OCI-LY1 (cell line): ENCODE data around the gene NEURL4.

Source experiments
- H2AFZ ChIP-seq: fragments of 200-600 bp; sonication (generic), shearing (Covaris generic); 2 replicates; pipeline ENCODE4 v1.6.0; 2014; ENCODE audit warnings: antibody characterized with exemption, mild to moderate bottlenecking, low read length
- H3F3A ChIP-seq: fragments of 200-600 bp; sonication (generic), shearing (Covaris generic); 2 replicates; pipeline ENCODE4 v1.6.0; 2014; ENCODE audit warnings: mild to moderate bottlenecking, antibody characterized with exemption, low read length, moderate library complexity; ENCODE audit not compliant: insufficient read depth
- H3K27ac ChIP-seq: fragments of 200-600 bp; sonication (generic); 2 replicates; pipeline ENCODE4 v1.5.1; 2014; ENCODE audit warnings: low read length, mixed run types, mild to moderate bottlenecking, low read depth; ENCODE audit not compliant: poor library complexity, severe bottlenecking
- H3K27me3 ChIP-seq: fragments of 200-600 bp; sonication (generic); 2 replicates; pipeline ENCODE4 v1.6.0; 2014; ENCODE audit warnings: antibody characterized with exemption, mild to moderate bottlenecking, low read length, moderate library complexity; ENCODE audit not compliant: insufficient read depth
- H3K36me3 ChIP-seq: fragments of 200-600 bp; sonication (generic); 2 replicates; pipeline ENCODE4 v1.6.1; 2014; ENCODE audit warnings: mild to moderate bottlenecking, antibody characterized with exemption, low read length, moderate library complexity, mixed read lengths; ENCODE audit not compliant: insufficient read depth
- H3K4me1 ChIP-seq: fragments of 200-600 bp; sonication (generic); 2 replicates; pipeline ENCODE4 v1.5.1; 2014; ENCODE audit warnings: mild to moderate bottlenecking, low read length, moderate library complexity; ENCODE audit not compliant: insufficient read depth, severe bottlenecking
- H3K4me2 ChIP-seq: fragments of 200-600 bp; sonication (generic), shearing (Covaris generic); 2 replicates; pipeline ENCODE4 v1.6.1; 2014; ENCODE audit warnings: low read length
- H3K4me3 ChIP-seq: fragments of 200-600 bp; sonication (generic); 2 replicates; pipeline ENCODE4 v1.5.1; 2014; ENCODE audit warnings: low read length, low read depth, mild to moderate bottlenecking, mixed read lengths; ENCODE audit not compliant: poor library complexity, severe bottlenecking
- H3K79me2 ChIP-seq: fragments of 200-600 bp; shearing (Covaris generic); 2 replicates; pipeline ENCODE4 v1.6.1; 2016; ENCODE audit warnings: mixed run types, low read length, mixed read lengths; ENCODE audit not compliant: insufficient read depth
- H3K9ac ChIP-seq: fragments of 200-600 bp; sonication (generic), shearing (Covaris generic); 2 replicates; pipeline ENCODE4 v1.6.1; 2014; ENCODE audit warnings: mild to moderate bottlenecking, low read length, mixed read lengths
- H3K9me2 ChIP-seq: fragments of 200-600 bp; sonication (generic), shearing (Covaris generic); 2 replicates; pipeline ENCODE4 v1.6.1; 2014; ENCODE audit warnings: low read depth, mild to moderate bottlenecking, low read length, mixed read lengths
- H3K9me3 ChIP-seq: fragments of 200-600 bp; shearing (Covaris generic); 2 replicates; pipeline ENCODE4 v1.6.1; 2014; ENCODE audit warnings: low read length, mixed read lengths
- H4K20me1 ChIP-seq: fragments of 200-600 bp; sonication (generic), shearing (Covaris generic); 2 replicates; pipeline ENCODE4 v1.6.0; 2016; ENCODE audit warnings: mild to moderate bottlenecking, low read length; ENCODE audit not compliant: insufficient read depth
- CTCF ChIP-seq: fragments of 200-600 bp; sonication (generic), shearing (Covaris generic); IDR thresholded peaks from 2 replicates; pipeline ENCODE4 v1.5.1; 2017; ENCODE audit warnings: mild to moderate bottlenecking, antibody characterized with exemption, low read length, moderate library complexity, mixed read lengths
- EZH2 ChIP-seq: fragments of 200-600 bp; sonication (generic), shearing (Covaris generic); IDR thresholded peaks from 2 replicates; pipeline ENCODE4 v1.8.0; 2017; ENCODE audit warnings: borderline replicate concordance, mixed run types, mild to moderate bottlenecking, antibody characterized with exemption, low read length, moderate library complexity, mixed read lengths

The NEURL4 gene

GRCh38 chr17:7293816-7294613, 35.1 kb downstream of the NEURL4 start:
- no peak overlapping the region for H3K27ac ChIP-seq
- no peaks in the 10 kb centered on the region for H3K9me3 ChIP-seq
- no peaks in the 10 kb centered on the region for H3K79me2 ChIP-seq
- H3K36me3 ChIP-seq = no peaks in the 10 kb centered on the region
- no peak overlapping the region for H3K4me3 ChIP-seq
- TF ChIP-seq CTCF = no peak
- TF ChIP-seq EZH2 = no peak
- H3K9ac ChIP-seq = no peak overlapping the region
- no peaks in the 10 kb centered on the region for H4K20me1 ChIP-seq
- no peak overlapping the region for H2AFZ ChIP-seq
- no peak overlapping the region for H3K4me2 ChIP-seq
- H3K4me1 ChIP-seq = peaks cover 19% of the 10 kb centered on the region
- H3F3A ChIP-seq = no peaks in the 10 kb centered on the region
- H3K9me2 ChIP-seq = no peaks in the 10 kb centered on the region
- no peaks in the 10 kb centered on the region for H3K27me3 ChIP-seq

GRCh38 chr17:7293159-7293558, 36.0 kb downstream of the NEURL4 start:
- H3K9ac ChIP-seq = no peak overlapping the region
- H3K36me3 ChIP-seq = no peaks in the 10 kb centered on the region
- H3K4me1 ChIP-seq = peaks cover 19% of the 10 kb centered on the region
- H3K27me3 ChIP-seq = peaks cover 2% of the 10 kb centered on the region
- H3F3A ChIP-seq = no peaks in the 10 kb centered on the region
- TF ChIP-seq CTCF (no peak), EZH2 (no peak)
- no peak overlapping the region for H3K27ac ChIP-seq
- no peaks in the 10 kb centered on the region for H3K79me2 ChIP-seq
- no peaks in the 10 kb centered on the region for H4K20me1 ChIP-seq
- no peak overlapping the region for H2AFZ ChIP-seq
- no peaks in the 10 kb centered on the region for H3K9me2 ChIP-seq
- no peak overlapping the region for H3K4me2 ChIP-seq
- no peaks in the 10 kb centered on the region for H3K9me3 ChIP-seq
- no peak overlapping the region for H3K4me3 ChIP-seq

- no peaks in the 10 kb centered on the region for H3K36me3 ChIP-seq
- peaks cover 19% of the 10 kb centered on the region for H3K4me1 ChIP-seq
- no peaks in the 10 kb centered on the region for H4K20me1 ChIP-seq
- H3K9me3 ChIP-seq = no peaks in the 10 kb centered on the region
- no peak overlapping the region for H3K9ac ChIP-seq
- no peak overlapping the region for H3K4me2 ChIP-seq
- no peaks in the 10 kb centered on the region for H3K9me2 ChIP-seq
- H2AFZ ChIP-seq = no peak overlapping the region
- no peak overlapping the region for H3K27ac ChIP-seq
- H3K79me2 ChIP-seq = no peaks in the 10 kb centered on the region
- H3K27me3 ChIP-seq = peaks cover 5% of the 10 kb centered on the region
- TF ChIP-seq EZH2 (no peak), CTCF (no peak)
- H3K4me3 ChIP-seq = no peak overlapping the region
- H3F3A ChIP-seq = no peaks in the 10 kb centered on the region
Measured at GRCh38 chr17:7292729-7293128, 36.4 kb downstream of the NEURL4 start.
